ENCODE results near the gene SORL1.
"Not testable (repeated sequence)": the region's sequence is repeated elsewhere in the genome, so short reads cannot be mapped to it uniquely, and the experiment has no call there.

The SORL1 gene

GRCh38 chr11:121563900-121564822, 112.0 kb downstream of the SORL1 start:
- no peak for DNase-seq (ENCODE audit: low spot score)

GRCh38 chr11:121564948-121565684, 113.0 kb downstream of the SORL1 start:
- DNase-seq (ENCODE audit: low spot score), result no peak

GRCh38 chr11:121566279-121567168, 114.4 kb downstream of the SORL1 start:
- DNase-seq (ENCODE audit: low spot score), result no peak

GRCh38 chr11:121567995-121568394, 115.9 kb downstream of the SORL1 start:
- DNase-seq (ENCODE audit: low spot score), result no peak

- DNase-seq (ENCODE audit: low spot score), result not testable (repeated sequence)
These were observed 117.5 kb downstream of the SORL1 start for GRCh38 chr11:121569332-121570299.

- DNase-seq (ENCODE audit: low spot score), result no peak
These were observed 118.3 kb downstream of the SORL1 start for GRCh38 chr11:121570453-121570852.

GRCh38 chr11:121571506-121571905, 119.4 kb downstream of the SORL1 start:
- DNase-seq (ENCODE audit: low spot score), result no peak

- DNase-seq (ENCODE audit: low spot score), result no peak
These were observed 120.5 kb downstream of the SORL1 start for GRCh38 chr11:121572571-121573059.

GRCh38 chr11:121574801-121575200, 122.7 kb downstream of the SORL1 start:
- DNase-seq (ENCODE audit: low spot score), result no peak

GRCh38 chr11:121575250-121575962, 123.3 kb downstream of the SORL1 start:
- no peak for DNase-seq (ENCODE audit: low spot score)

- no peak for DNase-seq (ENCODE audit: low spot score)
These were observed 123.8 kb downstream of the SORL1 start for GRCh38 chr11:121575963-121576290.

GRCh38 chr11:121576531-121576930, 124.4 kb downstream of the SORL1 start:
- DNase-seq (ENCODE audit: low spot score), result no peak

- no peak for DNase-seq (ENCODE audit: low spot score)
These were observed 125.2 kb downstream of the SORL1 start for GRCh38 chr11:121577106-121577848.

- DNase-seq (ENCODE audit: low spot score), result no peak
These were observed 126.3 kb downstream of the SORL1 start for GRCh38 chr11:121578251-121578976.

- DNase-seq (ENCODE audit: low spot score), result no peak
These were observed 128.0 kb downstream of the SORL1 start for GRCh38 chr11:121580154-121580553.

- DNase-seq (ENCODE audit: low spot score), result no peak
These were observed 129.5 kb downstream of the SORL1 start for GRCh38 chr11:121581607-121582006.

GRCh38 chr11:121582296-121582695, 130.2 kb downstream of the SORL1 start:
- DNase-seq (ENCODE audit: low spot score), result no peak

GRCh38 chr11:121583825-121584224, 131.7 kb downstream of the SORL1 start:
- DNase-seq (ENCODE audit: low spot score), result no peak

Data from SK-N-DZ (cell line).